Middle frontal gyrus (tissue), 1 donor: ENCODE measurements around the gene BAD.

Experiments used
- DNase-seq: peaks from one replicate; pipeline ENCODE4 v3.0.0-alpha.2; 2015; ENCODE audit warnings: low spot score; ENCODE audit errors: extremely low spot score

The BAD gene

DNA sequence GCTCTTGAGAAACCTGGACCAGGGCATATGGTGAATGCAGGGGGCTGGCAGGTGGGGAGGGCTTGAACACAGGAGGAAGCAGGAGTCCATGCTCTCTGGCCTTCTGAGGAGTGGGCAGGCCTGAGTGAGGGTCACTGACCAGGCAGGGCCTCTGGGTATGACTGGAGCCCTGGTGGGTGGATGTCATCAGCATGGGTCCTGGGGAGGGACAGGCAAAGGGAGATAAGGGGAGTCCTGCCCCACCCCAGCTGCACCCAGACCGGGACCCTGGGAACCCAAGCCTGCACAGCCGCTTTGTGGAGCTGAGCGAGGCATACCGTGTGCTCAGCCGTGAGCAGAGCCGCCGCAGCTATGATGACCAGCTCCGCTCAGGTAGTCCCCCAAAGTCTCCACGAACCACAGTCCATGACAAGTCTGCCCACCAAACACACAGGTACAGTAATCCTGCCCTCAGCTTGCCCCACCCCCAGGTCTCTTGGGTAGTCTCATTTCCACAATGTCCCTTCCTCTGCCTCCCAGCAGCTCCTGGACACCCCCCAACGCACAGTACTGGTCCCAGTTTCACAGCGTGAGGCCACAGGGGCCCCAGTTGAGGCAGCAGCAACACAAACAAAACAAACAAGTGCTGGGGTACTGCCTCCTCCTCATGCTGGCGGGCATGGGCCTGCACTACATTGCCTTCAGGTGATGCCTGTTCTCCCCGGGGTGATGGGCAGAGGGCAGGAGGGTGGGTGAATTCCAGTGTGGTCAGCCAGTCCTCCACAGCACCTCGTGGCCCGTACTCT lies 52.1 kb downstream of the BAD start:
- no peak for DNase-seq

DNA sequence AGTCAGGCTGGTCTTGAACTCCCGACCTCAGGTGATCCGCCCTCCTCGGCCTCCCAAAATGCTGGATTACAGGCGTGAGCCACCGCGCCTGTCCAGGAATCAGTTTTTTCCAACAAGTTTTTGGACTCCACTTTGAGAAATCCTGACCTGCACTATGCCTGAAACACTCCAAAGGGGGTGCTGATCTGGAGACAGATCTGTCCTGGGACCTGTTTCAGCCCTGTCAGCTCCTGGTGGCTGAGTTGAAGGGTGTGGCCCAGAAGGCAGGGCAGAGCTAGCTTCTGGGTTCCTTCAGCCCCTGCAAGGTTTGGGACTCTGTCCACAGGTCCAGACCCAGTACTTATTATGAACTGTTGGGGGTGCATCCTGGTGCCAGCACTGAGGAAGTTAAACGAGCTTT lies 52.9 kb downstream of the BAD start:
- DNase-seq: no peak

DNA sequence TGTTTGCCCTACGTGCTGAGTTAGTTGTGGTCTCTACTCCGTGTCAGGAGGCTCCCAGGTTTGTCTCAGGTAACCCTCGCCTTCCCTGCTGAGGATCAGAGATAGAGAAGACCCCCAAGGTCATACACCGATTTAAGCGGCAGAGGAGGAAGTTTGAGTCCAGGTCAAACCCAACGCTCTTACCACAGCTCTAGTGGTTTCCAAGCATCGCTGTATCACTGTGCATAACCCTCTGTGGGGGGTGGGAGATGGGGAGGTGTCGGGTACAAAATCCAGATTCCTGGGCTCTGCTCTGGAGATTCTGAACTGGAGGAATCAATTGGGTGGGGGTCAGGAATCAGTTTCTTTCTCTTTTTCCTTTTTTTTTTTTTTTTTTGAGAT lies 53.5 kb downstream of the BAD start:
- no peak for DNase-seq

DNA sequence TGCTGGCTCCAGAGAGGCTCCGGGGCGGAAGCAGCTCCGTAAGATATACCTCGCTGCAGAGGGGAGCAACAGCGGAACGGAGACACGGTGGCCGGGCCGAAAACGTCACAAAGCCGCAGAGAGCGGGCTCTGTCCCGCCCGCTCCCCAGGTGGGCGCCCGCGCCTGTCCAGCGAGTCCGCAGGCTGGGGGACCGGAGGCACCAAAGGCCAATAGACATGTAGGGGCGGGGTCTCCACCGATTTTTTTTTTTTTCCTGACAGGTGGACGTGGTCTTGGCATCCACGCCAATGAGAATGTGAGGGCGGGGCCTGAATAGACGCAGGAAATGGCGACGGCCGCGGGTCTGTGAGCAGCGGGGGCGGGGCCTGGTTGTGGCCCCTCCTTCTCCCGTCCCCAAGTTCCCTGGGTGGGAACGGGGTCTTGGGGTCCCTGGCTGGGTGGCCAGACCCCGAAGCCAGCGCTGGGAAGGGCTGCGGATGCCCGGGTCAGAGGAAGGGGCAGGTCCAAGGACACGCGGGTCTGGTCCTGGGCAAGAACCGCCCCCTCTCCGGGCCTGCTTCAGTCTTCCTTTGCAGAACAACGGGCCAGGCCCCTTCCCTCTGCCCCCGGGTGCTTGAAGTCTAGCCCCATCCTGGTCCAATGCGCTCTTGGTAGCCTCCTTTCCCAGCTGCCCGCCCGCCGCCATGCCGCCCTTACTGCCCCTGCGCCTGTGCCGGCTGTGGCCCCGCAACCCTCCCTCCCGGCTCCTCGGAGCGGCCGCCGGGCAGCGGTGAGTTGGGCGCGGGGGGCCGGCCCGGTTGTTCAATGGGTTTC lies 54.1 kb downstream of the BAD start, which contains the start of gene DNAJC4:
TSS of gene DNAJC4 (plus strand) at position 378 of the 814 bp plus-strand sequence. CDS start at position 685, 307 bp downstream.
- DNase-seq: peak; percentile 81

DNA sequence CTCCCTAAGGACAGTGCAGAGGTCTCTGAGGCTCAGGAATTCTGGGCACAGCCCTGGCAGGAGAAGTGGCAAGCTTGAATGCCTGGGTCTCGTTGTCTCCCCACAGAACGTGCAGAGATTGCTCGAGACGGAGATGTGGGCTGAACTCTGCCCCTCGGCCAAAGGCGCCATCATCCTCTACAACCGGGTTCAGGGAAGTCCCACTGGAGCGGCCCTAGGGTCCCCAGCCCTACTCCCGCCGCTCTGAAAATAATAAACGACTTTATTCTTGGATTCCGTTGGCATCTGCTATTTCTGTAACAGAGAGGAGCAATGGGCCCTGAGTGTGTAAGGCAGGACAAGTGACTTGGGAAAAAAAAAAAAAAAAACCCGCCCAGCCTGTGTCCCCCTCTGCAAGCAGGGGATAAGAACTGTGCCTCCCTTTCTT lies 54.7 kb downstream of the BAD start:
- no peak for DNase-seq

DNA sequence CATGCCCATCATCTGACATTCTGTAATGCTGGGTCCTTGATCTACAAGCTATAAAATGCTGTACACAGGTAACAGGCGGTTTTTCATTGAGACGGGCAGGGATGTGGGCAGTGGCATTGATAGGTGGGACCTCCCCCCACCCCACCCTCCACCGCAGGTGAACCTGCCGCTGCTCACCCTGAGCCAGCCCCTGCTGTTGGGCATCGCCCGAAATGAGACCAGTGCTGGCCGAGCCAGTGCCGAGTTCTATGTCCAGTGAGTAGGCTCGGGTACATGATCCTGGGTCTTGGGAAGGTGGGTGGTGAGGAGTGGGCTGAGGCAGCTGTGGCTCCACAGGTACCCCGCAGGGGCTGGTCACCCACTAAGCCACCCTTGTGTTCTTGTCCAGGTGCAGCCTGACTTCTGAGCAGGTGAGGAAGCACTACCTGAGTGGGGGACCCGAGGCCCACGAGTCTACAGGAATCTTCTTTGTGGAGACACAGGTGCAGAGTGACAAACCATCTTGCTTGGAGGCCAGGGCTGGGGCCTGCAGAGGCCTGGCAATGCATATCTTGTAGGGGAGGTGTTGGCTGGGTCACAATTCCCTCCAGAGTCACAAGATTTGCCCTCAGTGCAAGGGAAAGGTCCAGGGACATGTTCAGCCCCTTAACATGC lies 55.2 kb downstream of the BAD start:
- DNase-seq: no peak

DNA sequence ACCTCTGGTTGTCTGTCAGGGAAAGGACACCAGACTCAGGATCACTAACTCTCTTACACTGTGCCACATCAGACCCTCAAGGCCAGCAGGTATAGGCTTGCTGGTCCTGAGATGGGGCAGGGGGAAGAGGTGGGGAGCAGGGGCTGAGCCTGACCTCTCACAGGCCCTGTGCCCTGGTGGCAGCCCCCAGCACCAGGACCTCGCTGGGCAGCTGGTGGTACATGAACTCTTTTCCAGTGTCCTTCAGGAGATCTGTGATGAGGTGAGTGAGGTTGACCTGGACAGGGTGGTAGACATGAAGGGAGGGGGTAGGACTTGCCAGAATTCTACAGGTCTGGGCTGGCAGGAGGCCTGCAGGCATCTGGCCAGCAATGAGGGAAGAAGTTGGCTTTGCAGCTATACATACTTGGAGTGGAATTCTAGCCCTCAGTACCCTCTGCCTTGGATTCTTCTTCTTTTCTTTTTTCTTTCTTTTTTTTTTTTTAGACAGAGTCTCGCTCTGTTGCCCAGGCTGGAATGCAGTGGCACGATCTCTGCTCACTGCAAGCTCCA lies 57.0 kb downstream of the BAD start:
- no peak for DNase-seq

DNA sequence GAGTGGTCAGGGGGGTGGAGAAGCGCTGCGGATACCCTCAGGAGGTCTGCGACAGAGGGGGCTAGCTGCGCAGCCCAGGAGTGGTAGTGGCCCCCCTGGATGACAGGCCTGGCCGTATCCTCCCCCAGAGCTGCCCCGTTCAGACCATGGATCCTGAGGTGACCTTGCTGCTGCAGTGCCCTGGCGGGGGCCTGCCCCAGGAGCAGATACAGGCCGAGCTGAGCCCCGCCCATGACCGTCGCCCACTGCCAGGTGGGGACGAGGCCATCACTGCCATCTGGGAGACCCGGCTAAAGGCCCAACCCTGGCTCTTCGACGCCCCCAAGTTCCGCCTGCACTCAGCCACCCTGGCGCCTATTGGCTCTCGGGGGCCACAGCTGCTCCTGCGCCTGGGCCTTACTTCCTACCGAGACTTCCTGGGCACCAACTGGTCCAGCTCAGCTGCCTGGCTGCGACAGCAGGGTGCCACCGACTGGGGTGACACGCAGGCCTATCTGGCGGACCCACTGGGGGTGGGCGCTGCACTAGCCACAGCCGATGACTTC lies 57.9 kb downstream of the BAD start:
- DNase-seq: no peak

DNA sequence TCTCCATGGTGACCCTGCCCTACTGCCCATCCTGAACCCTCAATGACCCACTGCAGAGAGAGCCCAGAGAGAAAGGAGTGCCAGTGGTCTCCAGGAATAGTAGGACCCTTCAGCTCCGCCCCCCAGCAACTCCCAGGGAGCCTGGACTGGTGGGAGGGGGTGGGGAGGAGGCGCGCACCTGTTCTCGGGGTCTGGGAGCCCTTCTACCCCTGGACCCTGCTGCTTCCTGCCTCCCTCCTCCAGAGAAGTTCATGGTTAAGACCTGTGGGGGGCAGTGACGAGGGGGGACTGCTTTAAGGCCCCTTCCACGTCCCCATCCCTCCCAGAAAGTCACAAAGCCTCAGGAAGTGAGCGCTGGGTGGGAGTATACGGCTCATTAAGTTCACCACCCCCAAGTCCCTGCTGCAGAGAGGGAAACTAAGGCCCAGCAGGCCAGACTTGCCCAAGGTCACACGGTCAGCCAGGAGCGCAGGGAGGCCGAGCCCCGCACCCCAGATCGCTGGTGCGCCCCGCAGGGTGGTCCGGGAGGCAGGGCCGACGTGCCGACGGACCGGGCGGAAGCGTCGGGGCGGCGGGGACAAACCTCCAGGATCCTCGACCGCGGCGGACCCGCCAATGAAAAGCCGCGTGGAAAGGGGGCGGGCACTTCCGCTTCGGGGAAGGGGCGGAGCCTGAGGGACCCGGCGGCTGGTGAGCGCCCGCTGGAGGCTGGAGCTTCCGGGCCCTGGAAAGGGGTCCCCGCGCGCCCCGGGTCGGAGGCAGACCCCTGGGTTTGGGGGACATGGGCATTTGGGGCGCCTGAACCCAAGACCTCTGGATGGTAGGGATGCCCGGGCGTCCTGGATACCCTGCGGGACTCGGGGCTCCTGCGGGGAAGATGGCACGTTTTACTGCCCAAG lies 58.6 kb downstream of the BAD start, which contains the start of the genes NUDT22 and TRPT1:
TSS of gene NUDT22 (plus strand) at position 667 of the 899 bp plus-strand sequence. CDS start 379 bp downstream, outside the sequence.
TSS of gene TRPT1 (minus strand) at position 579 of the 899 bp plus-strand sequence. CDS start at position 253, 326 bp downstream.
- DNase-seq: peak; percentile 85

DNA sequence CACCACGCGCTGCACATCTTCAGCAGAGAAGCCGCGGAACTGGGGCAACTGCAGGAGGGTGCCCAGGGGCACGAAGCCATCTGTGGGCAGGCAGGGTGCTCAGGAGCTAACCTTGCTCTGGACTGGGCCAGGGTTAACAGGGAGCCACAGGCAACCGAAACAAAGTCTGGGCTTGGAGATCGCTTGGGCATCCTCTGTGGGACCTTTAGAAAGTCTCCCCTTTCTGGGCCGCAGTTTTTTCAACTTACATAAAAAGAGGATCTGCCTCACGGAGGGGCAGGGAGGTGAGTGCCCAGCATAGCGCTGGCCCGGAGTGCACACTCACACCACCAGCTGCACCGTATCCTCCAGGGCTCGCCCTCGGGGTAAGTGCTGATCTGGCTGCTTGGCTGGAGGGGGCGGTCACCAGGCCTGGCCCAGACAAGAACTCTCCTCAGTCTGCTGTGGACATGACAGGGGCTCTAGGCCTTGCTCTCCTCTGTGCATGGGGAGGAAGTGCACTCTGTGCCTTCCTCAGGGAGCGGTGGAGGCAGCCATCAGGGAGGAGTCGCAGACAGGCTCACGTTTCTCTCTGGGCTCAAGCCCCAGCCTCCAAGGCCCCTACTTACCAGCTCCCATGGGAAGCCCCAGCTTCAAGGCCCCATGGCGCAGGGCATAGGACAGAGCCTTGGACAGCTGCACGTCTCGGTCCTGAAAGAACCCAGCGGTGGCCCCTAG lies 59.4 kb downstream of the BAD start:
- no peak for DNase-seq

DNA sequence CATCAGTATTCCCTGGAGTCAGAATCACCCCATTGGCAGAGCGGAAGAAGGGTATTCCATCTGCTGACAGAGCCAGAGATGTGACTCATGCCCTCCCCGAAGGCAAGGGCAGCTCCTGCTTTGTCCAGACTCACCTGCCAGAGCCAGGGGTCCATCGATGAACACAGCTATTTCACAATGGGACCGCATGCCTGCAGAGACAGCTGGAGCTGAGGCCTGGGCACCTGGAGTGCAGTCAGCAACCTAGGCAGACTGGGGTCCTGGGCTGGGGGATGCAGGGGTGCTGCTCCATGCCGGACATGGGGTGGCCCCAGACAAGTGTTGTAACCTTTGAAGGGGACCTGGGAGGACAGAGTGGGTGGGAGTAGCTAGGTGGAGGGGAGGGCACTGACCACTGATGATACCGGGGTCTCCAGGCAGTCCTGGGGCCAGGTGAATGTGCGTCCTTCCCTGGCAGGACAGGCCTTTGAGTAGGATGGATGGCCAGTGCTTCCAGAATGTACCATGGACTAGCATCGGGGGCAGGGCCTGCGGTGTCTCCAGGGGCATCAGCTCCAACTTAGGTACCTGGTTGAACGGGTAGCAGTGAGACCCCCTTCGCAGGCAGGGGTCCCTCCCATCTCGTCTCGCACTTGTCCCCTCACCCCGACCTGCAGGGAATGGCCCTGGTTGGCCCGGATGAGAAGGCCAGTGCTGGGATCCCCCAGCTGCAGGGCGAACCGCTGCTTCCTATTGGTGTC lies 60.1 kb downstream of the BAD start:
- DNase-seq: no peak

DNA sequence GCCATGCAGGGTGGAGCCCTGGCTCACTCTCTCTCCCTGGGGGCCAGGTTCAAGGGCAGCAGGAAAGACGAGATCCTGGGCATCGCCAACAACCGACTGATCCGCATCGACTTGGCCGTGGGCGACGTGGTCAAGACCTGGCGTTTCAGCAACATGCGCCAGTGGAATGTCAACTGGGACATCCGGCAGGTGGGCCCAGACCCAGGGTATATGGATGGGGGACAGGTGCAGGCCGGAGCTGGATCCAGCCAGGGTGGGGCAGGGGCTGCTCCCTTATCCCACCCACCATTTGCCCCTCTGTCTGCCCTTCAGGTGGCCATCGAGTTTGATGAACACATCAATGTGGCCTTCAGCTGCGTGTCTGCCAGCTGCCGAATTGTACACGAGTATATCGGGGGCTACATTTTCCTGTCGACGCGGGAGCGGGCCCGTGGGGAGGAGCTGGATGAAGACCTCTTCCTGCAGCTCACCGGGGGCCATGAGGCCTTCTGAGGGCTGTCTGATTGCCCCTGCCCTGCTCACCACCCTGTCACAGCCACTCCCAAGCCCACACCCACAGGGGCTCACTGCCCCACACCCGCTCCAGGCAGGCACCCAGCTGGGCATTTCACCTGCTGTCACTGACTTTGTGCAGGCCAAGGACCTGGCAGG lies 61.3 kb downstream of the BAD start:
- no peak for DNase-seq

DNA sequence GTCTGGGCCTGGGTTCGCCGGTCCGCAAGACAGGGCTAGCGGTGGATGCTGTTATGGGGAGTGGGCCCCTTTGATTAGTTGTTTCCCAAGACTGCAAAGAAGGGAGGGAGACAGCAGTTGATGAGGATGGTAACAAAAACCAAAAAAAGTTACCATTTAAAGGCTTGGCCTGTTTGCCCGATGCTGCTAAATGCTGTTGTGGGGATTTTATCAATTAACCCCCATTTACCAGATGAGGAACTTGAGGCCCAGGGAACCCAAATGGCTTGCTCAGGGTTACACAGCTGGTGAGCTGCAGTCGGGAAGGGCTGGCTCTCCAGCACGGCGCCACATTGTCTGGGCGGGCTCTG lies 61.8 kb downstream of the BAD start:
- no peak for DNase-seq

DNA sequence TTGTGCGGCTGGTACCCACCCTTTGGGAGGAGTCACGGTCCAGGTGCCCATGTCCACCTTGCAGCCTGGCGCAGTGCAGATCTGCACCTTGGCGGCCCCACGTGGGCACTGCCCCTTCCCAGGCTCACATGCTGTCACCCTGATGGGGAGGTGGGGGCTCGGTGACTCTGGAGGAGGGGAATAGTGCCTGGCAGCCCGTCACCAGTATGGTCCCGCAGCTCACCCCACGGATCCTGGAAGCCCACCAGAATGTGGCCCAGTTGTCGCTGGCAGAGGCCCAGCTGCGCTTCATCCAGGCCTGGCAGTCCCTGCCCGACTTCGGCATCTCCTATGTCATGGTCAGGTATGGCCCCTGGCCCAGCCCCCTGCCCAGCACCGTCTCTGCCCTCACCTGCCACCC lies 63.7 kb downstream of the BAD start:
- no peak for DNase-seq

DNA sequence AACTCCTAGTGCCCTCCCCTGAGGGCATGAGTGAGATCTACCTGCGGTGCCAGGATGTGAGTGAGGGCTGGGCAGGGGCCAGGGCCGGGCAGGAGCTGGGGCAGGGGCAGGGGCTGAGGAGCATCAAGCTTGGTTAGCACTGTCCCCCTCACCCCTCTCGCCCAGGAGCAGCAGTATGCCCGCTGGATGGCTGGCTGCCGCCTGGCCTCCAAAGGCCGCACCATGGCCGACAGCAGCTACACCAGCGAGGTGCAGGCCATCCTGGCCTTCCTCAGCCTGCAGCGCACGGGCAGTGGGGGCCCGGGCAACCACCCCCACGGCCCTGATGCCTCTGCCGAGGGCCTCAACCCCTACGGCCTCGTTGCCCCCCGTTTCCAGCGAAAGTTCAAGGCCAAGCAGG lies 64.2 kb downstream of the BAD start:
- DNase-seq: no peak
